ENCODE measurements around the gene CASS4. TPM values are rescaled to one million over a fixed set of nuclear protein-coding genes. Genes with fewer than 3 reads are reported as not detected.

The CASS4 gene
- total RNA-seq, 2 donors from 2014 or later, result 0.52 TPM; not detected in 1

GRCh38 chr20:56423211-56423610 lies 11.2 kb downstream of the CASS4 start:
- intact Hi-C loops (cut with DNase I), result no loop called here
- 100% methylated on average over 1 of the region's 1 CpG for WGBS, 2 donors
- ATAC-seq (no peak), DNase-seq (no peak)
- H3K36me3 ChIP-seq (replicated peaks in 1 of 2; ENCODE audit: insufficient read depth in 1 of 2, low read depth in 2 of 2), result no peaks in the 10 kb centered on the region
- no peak overlapping the region for H3K4me3 ChIP-seq
- H3K27me3 ChIP-seq, result no peaks in the 10 kb centered on the region
- no peaks in the 10 kb centered on the region for H3K4me1 ChIP-seq
- no peaks in the 10 kb centered on the region for H3K9me3 ChIP-seq
- H3K27ac ChIP-seq, result no peak overlapping the region
- TF ChIP-seq CTCF (IDR thresholded peaks at IDR 0.05) (no peak), POLR2A (IDR thresholded peaks at IDR 0.05) (no peak)

- no peak overlapping the region for H3K4me3 ChIP-seq
- no peak for DNase-seq
- no peak overlapping the region for H3K27ac ChIP-seq
- no peak for ATAC-seq
- H3K4me1 ChIP-seq, result no peaks in the 10 kb centered on the region
- intact Hi-C loops (cut with DNase I), result no loop called here
- no peaks in the 10 kb centered on the region for H3K9me3 ChIP-seq
- no peaks in the 10 kb centered on the region for H3K27me3 ChIP-seq
- no peaks in the 10 kb centered on the region for H3K36me3 ChIP-seq (replicated peaks in 1 of 2; ENCODE audit: insufficient read depth in 1 of 2, low read depth in 2 of 2)
- WGBS, 2 donors, result 29 to 38% methylated on average over 1 of the region's 1 CpG
- TF ChIP-seq POLR2A (IDR thresholded peaks at IDR 0.05), result no peak
- TF ChIP-seq CTCF (IDR thresholded peaks at IDR 0.05), result no peak
Measured at GRCh38 chr20:56423886-56424285, 11.8 kb downstream of the CASS4 start.

GRCh38 chr20:56424931-56425330 lies 12.9 kb downstream of the CASS4 start:
- 63% methylated on average over 1 of the region's 1 CpG; no CpG with 5 or more reads in 1 of the 2 donors for WGBS, 2 donors
- H3K4me1 ChIP-seq, result no peaks in the 10 kb centered on the region
- no peak for ATAC-seq
- TF ChIP-seq POLR2A (IDR thresholded peaks at IDR 0.05) (no peak), CTCF (IDR thresholded peaks at IDR 0.05) (no peak)
- no peaks in the 10 kb centered on the region for H3K27me3 ChIP-seq
- no peaks in the 10 kb centered on the region for H3K9me3 ChIP-seq
- no peak overlapping the region for H3K27ac ChIP-seq
- no peaks in the 10 kb centered on the region for H3K36me3 ChIP-seq (replicated peaks in 1 of 2; ENCODE audit: insufficient read depth in 1 of 2, low read depth in 2 of 2)
- DNase-seq, result no peak
- H3K4me3 ChIP-seq, result no peak overlapping the region
- intact Hi-C loops (cut with DNase I), result no loop called here

- ATAC-seq (no peak), DNase-seq (no peak)
- Histone ChIP-seq H3K9me3 (no peaks in the 10 kb centered on the region), H3K36me3 (replicated peaks in 1 of 2; ENCODE audit: insufficient read depth in 1 of 2, low read depth in 2 of 2) (no peaks in the 10 kb centered on the region), H3K27me3 (no peaks in the 10 kb centered on the region), H3K4me3 (no peak overlapping the region), H3K27ac (no peak overlapping the region), H3K4me1 (no peaks in the 10 kb centered on the region)
- intact Hi-C loops (cut with DNase I), result no loop called here
- WGBS, 2 donors, result 84 to 85% methylated on average over 9 of the region's 9 CpGs
- TF ChIP-seq POLR2A (IDR thresholded peaks at IDR 0.05) (no peak), CTCF (IDR thresholded peaks at IDR 0.05) (no peak)
Measured at GRCh38 chr20:56426026-56426425, 14.0 kb downstream of the CASS4 start.

- intact Hi-C loops (cut with DNase I), result no loop called here
- no peak for TF ChIP-seq CTCF (IDR thresholded peaks at IDR 0.05)
- no peak for TF ChIP-seq POLR2A (IDR thresholded peaks at IDR 0.05)
- Histone ChIP-seq H3K36me3 (replicated peaks in 1 of 2; ENCODE audit: insufficient read depth in 1 of 2, low read depth in 2 of 2) (no peaks in the 10 kb centered on the region), H3K27me3 (no peaks in the 10 kb centered on the region), H3K27ac (no peak overlapping the region), H3K4me3 (no peak overlapping the region), H3K9me3 (no peaks in the 10 kb centered on the region), H3K4me1 (no peaks in the 10 kb centered on the region)
- DNase-seq, result no peak
- no peak for ATAC-seq
Measured at GRCh38 chr20:56426926-56427325, 14.9 kb downstream of the CASS4 start.
